GM12878 (cell line): Measurements from ENCODE around the gene HSFX3. TPM values are rescaled to one million over a fixed set of nuclear protein-coding genes. Genes with fewer than 3 reads are reported as not detected.

Experiments used
- ATAC-seq: fragments of 200-7000 bp; cut with Tn5 transposase; 3 replicates; pipeline ENCODE4 v1.9.1; 2020; ENCODE audit warnings: mild to moderate bottlenecking, moderate library complexity
- BruUV-seq: library from RNA; stranded (reverse); fragments of 400-500 nt; replicated peaks from 2 replicates; lab custom pipeline; 2021; lab: Mats Ljungman, UMichigan
- CTCF ChIA-PET: fragments of 300-600 bp; sonication (Branson Sonifier 250); formaldehyde crosslinking; extraction: SDS; loops from one replicate; lab custom pipeline; 2021; ENCODE audit warnings: inconsistent platforms; lab: Yijun Ruan, JAX
- POLR2A ChIA-PET: fragments of 350-600 bp; formaldehyde crosslinking; extraction: SDS; loops from one replicate; lab custom pipeline; 2021; ENCODE audit warnings: inconsistent platforms; lab: Charles Lee
- RAD21 ChIA-PET: fragments of 300-600 bp; sonication (Branson Sonifier 250); formaldehyde crosslinking; loops from one replicate; lab custom pipeline; 2023; ENCODE audit warnings: antibody characterized with exemption; ENCODE audit not compliant: unreplicated experiment; lab: Charles Lee
- SMC1A ChIA-PET: fragments of 300-600 bp; sonication (Branson Sonifier 250); formaldehyde crosslinking; loops from one replicate; lab custom pipeline; 2023; ENCODE audit not compliant: unreplicated experiment, uncharacterized antibody; lab: Charles Lee
- DNase-seq: peaks from one replicate; pipeline ENCODE4 v3.0.0-alpha.2; 2011; ENCODE audit warnings: low read depth, low spot score
- FAIRE-seq: peaks from 3 replicates; lab custom pipeline; 2011; peaks lifted over from hg19 to GRCh38; lab: Jason Lieb, UNC
- H2AFZ ChIP-seq: 2 replicates; pipeline ENCODE4 v1.6.0; 2011; ENCODE audit warnings: low read depth, low read length, control low read depth; ENCODE audit not compliant: control insufficient read depth
- H3K27ac ChIP-seq: 2 replicates; pipeline ENCODE4 v1.5.1; 2011; ENCODE audit warnings: control low read depth; ENCODE audit not compliant: control insufficient read depth, insufficient read depth
- H3K27me3 ChIP-seq, 2 experiments: replicated peaks in 1 of 2; 2 replicates each; pipeline versions ENCODE4 v1.6.0 to v1.6.1; 2011; ENCODE audit warnings: low read length in 1 of 2; ENCODE audit not compliant: control insufficient read depth in 2 of 2, insufficient read depth in 2 of 2
- H3K36me3 ChIP-seq, 2 experiments: 2 replicates each; pipeline ENCODE4 v1.5.1; 2011; ENCODE audit warnings: low read length in 1 of 2; ENCODE audit not compliant: control insufficient read depth in 2 of 2, insufficient read depth in 2 of 2
- H3K4me1 ChIP-seq: 2 replicates; pipeline ENCODE4 v1.6.1; 2011; ENCODE audit warnings: mild to moderate bottlenecking, low read length, moderate library complexity, mixed read lengths; ENCODE audit not compliant: control insufficient read depth, insufficient read depth
- H3K4me2 ChIP-seq: 2 replicates; pipeline ENCODE4 v1.6.0; 2011; ENCODE audit warnings: control low read depth; ENCODE audit not compliant: control insufficient read depth, insufficient read depth
- H3K4me3 ChIP-seq: fragments of 200-600 bp; sonication (generic); 2 replicates; pipeline ENCODE4 v1.5.1; 2016
- H3K79me2 ChIP-seq: 2 replicates; pipeline ENCODE4 v1.6.0; 2011; ENCODE audit warnings: low read length; ENCODE audit not compliant: control insufficient read depth, insufficient read depth
- H3K9ac ChIP-seq: 2 replicates; pipeline ENCODE4 v1.8.0; 2011; ENCODE audit warnings: low read length, control low read depth, mixed read lengths; ENCODE audit not compliant: control insufficient read depth, insufficient read depth
- H3K9me3 ChIP-seq: replicated peaks from 3 replicates; pipeline ENCODE4 v1.5.1; 2011; ENCODE audit warnings: mild to moderate bottlenecking, low read length; ENCODE audit not compliant: control insufficient read depth, insufficient read depth
- H4K20me1 ChIP-seq: 2 replicates; pipeline ENCODE4 v1.6.0; 2011; ENCODE audit not compliant: control insufficient read depth, insufficient read depth
- BCL11A ChIP-seq: IDR thresholded peaks from 2 replicates; pipeline ENCODE4 v1.6.1; 2011; ENCODE audit warnings: low read depth, low read length
- BHLHE40 ChIP-seq, 2 experiments: fragments of 450-650 bp in 1 of 2; IDR thresholded peaks; 2 replicates each; pipeline ENCODE4 v1.6.1; 2011 to 2017; ENCODE audit warnings: low read depth in 2 of 2, borderline replicate concordance in 1 of 2, improper control_type of control experiment in 1 of 2, low read length in 1 of 2, mild to moderate bottlenecking in 1 of 2
- CBX5 ChIP-seq: sonication (generic); IDR thresholded peaks from 2 replicates; pipeline ENCODE4 v1.6.1; 2016; ENCODE audit warnings: low read depth, moderate library complexity, mild to moderate bottlenecking, inconsistent platforms
- CHD1 ChIP-seq: IDR thresholded peaks from 2 replicates; pipeline ENCODE4 v1.6.1; 2012; ENCODE audit warnings: low read depth, low read length, improper control_type of control experiment
- ESRRA ChIP-seq: IDR thresholded peaks from 2 replicates; pipeline ENCODE4 v1.6.1; 2012; ENCODE audit warnings: mild to moderate bottlenecking, low read length, improper control_type of control experiment
- HDGF ChIP-seq: fragments of 450-650 bp; IDR thresholded peaks from 2 replicates; pipeline ENCODE4 v1.6.1; 2016; ENCODE audit warnings: antibody characterized with exemption
- NFYB ChIP-seq: IDR thresholded peaks from 2 replicates; pipeline ENCODE4 v1.6.1; 2011; ENCODE audit warnings: low read depth, mild to moderate bottlenecking, low read length, improper control_type of control experiment, moderate library complexity; ENCODE audit not compliant: insufficient read depth
- NR2C2 ChIP-seq: IDR thresholded peaks from 2 replicates; pipeline ENCODE4 v1.6.1; 2011; ENCODE audit warnings: borderline replicate concordance, low read depth; ENCODE audit not compliant: control insufficient read depth, insufficient read length
- RAD21 ChIP-seq: IDR thresholded peaks from 2 replicates; pipeline ENCODE4 v1.6.1; 2011; ENCODE audit warnings: mild to moderate bottlenecking, low read depth, low read length, moderate library complexity; ENCODE audit not compliant: insufficient read depth
- ZBTB40 ChIP-seq: fragments of 450-650 bp; IDR thresholded peaks from 2 replicates; pipeline ENCODE4 v1.6.1; 2016; ENCODE audit warnings: mild to moderate bottlenecking, moderate library complexity, borderline replicate concordance
- WGBS: methylation state at CpG from one replicate; pipeline ENCODE4 v1.1.6; 2016; ENCODE audit warnings: low lambda C conversion rate; ENCODE audit not compliant: insufficient replicate concordance, insufficient coverage; ENCODE audit errors: missing lambda C conversion rate; 5-methylcytosine and 5-hydroxymethylcytosine counted together
- in situ Hi-C: fragments of 300-500 bp; cut with MboI; formaldehyde crosslinking; loops from 9 replicates; pipeline ENCODE4 v1.14.3; 2018; ENCODE audit warnings: mixed read lengths
- intact Hi-C: fragments of 100-400 bp; cut with micrococcal nuclease; formaldehyde crosslinking; loops from one replicate; pipeline ENCODE4 v1.14.2; 2022; ENCODE audit not compliant: unreplicated experiment
- polyA plus RNA-seq, 11 experiments: library from polyadenylated mRNA; depleted of rRNA in 4 of 11; unstranded in 6 of 11; stranded (reverse) in 5 of 11; fragments of >200 nt; fragmentation: Nextera tagmentation in 4 of 11; fragmentation: Illumina TruSeq in 1 of 11; extraction: Ambion mirVana in 4 of 11; extraction: Trizol in 1 of 11; gene quantifications; 1 replicate in 1 of 11; 2 replicates in 10 of 11; pipeline versions ENCODE4 v1.2.1 to v1.2.3, GENCODE V29; 2011 to 2016; ENCODE audit warnings: inconsistent platforms in 2 of 11, missing spikeins in 2 of 11, low read depth in 1 of 11
- total RNA-seq, 4 experiments: library from RNA; depleted of rRNA in 3 of 4; stranded (reverse); fragments of >200 nt in 3 of 4; fragmentation: Illumina TruSeq in 1 of 4; extraction: Trizol in 1 of 4; gene quantifications; 2 replicates each; pipeline versions ENCODE4 v1.2.1 to v1.2.3, GENCODE V29; 2013 to 2021
- TF ChIP-seq, protein P1 (sequence below): fragments of 450-650 bp; IDR thresholded peaks from 2 replicates; pipeline ENCODE4 v1.6.1; 2014; ENCODE audit warnings: mild to moderate bottlenecking
- TF ChIP-seq, protein P2 (sequence below): IDR thresholded peaks from 2 replicates; pipeline ENCODE4 v1.6.1; 2011; ENCODE audit warnings: mild to moderate bottlenecking, low read depth, low read length, moderate library complexity; ENCODE audit not compliant: insufficient replicate concordance
- TF ChIP-seq, protein P3 (sequence below): fragments of 450-650 bp; IDR thresholded peaks from 2 replicates; pipeline ENCODE4 v1.6.1; 2017; ENCODE audit warnings: mild to moderate bottlenecking, moderate library complexity

The HSFX3 gene
- total and polyA plus RNA-seq, 10 of the 15 experiments (the other 5 are each of a cell fraction or from before 2014, with no cell fraction given) = 0.05 to 0.40 (median 0.29) TPM; not detected in 5

DNA sequence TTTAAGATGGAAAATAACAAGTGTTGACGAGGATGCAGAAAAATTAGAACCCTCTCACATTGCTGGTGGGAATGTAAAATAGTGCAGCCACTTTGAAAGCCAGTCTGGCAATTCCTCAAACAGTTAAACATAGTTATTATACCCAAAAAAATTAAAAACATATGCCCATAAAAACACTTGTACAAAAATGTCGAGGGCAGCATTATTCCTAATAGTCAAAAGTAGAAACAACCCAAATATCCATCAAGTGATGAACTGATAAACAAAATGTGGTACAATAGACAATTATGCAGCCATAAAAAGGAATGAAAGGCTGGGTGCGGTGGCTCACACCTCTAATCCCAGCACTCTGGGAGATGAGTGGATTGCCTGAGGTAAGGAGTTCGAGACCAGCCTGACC is 51.0 kb downstream of the HSFX3 start:
- Histone ChIP-seq H3K36me3 (peaks cover 5 to 9% of the 10 kb centered on the region in 2 experiments; a peak in 3 of 4 replicates), H3K4me2 (no peak overlapping the region), H4K20me1 (no peaks in the 10 kb centered on the region; the same call in 1 of the 2 replicates), H3K4me1 (peaks cover 23% of the 10 kb centered on the region), H3K27me3 (no peaks in the 10 kb centered on the region), H2AFZ (no peak overlapping the region), H3K79me2 (no peaks in the 10 kb centered on the region; the same call in 1 of the 2 replicates), H3K9me3 (no peaks in the 10 kb centered on the region), H3K9ac (no peak overlapping the region), H3K27ac (no peak overlapping the region), H3K4me3 (no peak overlapping the region)
- ChIA-PET RAD21 (no interaction called here), POLR2A (interaction anchor here (0.6 to 0.7 kb wide), 3 partner anchors 67 to 440 kb away, joined by 3 to 5 read pairs (median 3); no protein-coding TSS in a partner anchor), SMC1A (interaction anchor here (1.7 kb wide), 1 partner anchor 12 kb away, joined by 4 read pairs; no protein-coding TSS in a partner anchor), CTCF (no interaction called here)
- intact Hi-C loops (no loop called here), in situ Hi-C loops (no loop called here)
- no peak for DNase-seq
- WGBS = 67% methylated on average over 4 of the region's 4 CpGs
- no peak for ATAC-seq
- FAIRE-seq = no peak
- BruUV-seq = no TSS peak
- TF ChIP-seq CHD1 (no peak), BHLHE40 (IDR thresholded peaks at IDR 0.05; ENCODE audit: borderline replicate concordance in 1 of 2, low read depth in 2 of 2, low read length in 1 of 2) (no peak), NFYB (no peak), CBX5 (no peak), HDGF (no peak), ZBTB40 (no peak), NR2C2 (no peak), RAD21 (no peak), BCL11A (no peak), ESRRA (no peak)
- TF ChIP-seq, protein P1, sequence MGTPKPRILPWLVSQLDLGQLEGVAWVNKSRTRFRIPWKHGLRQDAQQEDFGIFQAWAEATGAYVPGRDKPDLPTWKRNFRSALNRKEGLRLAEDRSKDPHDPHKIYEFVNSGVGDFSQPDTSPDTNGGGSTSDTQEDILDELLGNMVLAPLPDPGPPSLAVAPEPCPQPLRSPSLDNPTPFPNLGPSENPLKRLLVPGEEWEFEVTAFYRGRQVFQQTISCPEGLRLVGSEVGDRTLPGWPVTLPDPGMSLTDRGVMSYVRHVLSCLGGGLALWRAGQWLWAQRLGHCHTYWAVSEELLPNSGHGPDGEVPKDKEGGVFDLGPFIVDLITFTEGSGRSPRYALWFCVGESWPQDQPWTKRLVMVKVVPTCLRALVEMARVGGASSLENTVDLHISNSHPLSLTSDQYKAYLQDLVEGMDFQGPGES = no peak
- TF ChIP-seq, protein P2, sequence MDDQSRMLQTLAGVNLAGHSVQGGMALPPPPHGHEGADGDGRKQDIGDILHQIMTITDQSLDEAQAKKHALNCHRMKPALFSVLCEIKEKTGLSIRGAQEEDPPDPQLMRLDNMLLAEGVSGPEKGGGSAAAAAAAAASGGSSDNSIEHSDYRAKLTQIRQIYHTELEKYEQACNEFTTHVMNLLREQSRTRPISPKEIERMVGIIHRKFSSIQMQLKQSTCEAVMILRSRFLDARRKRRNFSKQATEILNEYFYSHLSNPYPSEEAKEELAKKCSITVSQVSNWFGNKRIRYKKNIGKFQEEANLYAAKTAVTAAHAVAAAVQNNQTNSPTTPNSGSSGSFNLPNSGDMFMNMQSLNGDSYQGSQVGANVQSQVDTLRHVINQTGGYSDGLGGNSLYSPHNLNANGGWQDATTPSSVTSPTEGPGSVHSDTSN = no peak
- TF ChIP-seq, protein P3, sequence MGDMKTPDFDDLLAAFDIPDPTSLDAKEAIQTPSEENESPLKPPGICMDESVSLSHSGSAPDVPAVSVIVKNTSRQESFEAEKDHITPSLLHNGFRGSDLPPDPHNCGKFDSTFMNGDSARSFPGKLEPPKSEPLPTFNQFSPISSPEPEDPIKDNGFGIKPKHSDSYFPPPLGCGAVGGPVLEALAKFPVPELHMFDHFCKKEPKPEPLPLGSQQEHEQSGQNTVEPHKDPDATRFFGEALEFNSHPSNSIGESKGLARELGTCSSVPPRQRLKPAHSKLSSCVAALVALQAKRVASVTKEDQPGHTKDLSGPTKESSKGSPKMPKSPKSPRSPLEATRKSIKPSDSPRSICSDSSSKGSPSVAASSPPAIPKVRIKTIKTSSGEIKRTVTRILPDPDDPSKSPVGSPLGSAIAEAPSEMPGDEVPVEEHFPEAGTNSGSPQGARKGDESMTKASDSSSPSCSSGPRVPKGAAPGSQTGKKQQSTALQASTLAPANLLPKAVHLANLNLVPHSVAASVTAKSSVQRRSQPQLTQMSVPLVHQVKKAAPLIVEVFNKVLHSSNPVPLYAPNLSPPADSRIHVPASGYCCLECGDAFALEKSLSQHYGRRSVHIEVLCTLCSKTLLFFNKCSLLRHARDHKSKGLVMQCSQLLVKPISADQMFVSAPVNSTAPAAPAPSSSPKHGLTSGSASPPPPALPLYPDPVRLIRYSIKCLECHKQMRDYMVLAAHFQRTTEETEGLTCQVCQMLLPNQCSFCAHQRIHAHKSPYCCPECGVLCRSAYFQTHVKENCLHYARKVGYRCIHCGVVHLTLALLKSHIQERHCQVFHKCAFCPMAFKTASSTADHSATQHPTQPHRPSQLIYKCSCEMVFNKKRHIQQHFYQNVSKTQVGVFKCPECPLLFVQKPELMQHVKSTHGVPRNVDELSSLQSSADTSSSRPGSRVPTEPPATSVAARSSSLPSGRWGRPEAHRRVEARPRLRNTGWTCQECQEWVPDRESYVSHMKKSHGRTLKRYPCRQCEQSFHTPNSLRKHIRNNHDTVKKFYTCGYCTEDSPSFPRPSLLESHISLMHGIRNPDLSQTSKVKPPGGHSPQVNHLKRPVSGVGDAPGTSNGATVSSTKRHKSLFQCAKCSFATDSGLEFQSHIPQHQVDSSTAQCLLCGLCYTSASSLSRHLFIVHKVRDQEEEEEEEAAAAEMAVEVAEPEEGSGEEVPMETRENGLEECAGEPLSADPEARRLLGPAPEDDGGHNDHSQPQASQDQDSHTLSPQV = no peak
